Colonic mucosa (tissue), 4 donors: ENCODE measurements around the gene FAM228B. TPM values are rescaled to one million over a fixed set of nuclear protein-coding genes. Genes with fewer than 3 reads are reported as not detected.
A peak's percentile ranks its signal among the peaks of the same experiment; 100 is the strongest.

Experiments used
- DNase-seq: peaks from one replicate; pipeline ENCODE4 v3.0.0-alpha.2; 2020
- H3K27ac ChIP-seq: fragments of 200-600 bp; one replicate; pipeline ENCODE4 v1.8.0; 2021
- H3K27me3 ChIP-seq: fragments of 200-600 bp; one replicate; pipeline ENCODE4 v1.8.0; 2021
- H3K36me3 ChIP-seq: fragments of 200-600 bp; one replicate; pipeline ENCODE4 v1.8.0; 2021
- H3K4me1 ChIP-seq: fragments of 200-600 bp; one replicate; pipeline ENCODE4 v1.8.0; 2021; ENCODE audit warnings: mild to moderate bottlenecking
- H3K4me3 ChIP-seq: fragments of 200-600 bp; one replicate; pipeline ENCODE4 v1.8.0; 2021
- H3K9ac ChIP-seq, 2 donors: one replicate each; pipeline ENCODE4 v1.7.0; 2013; ENCODE audit warnings: control low read depth in 2 of 2, low read depth in 2 of 2, low read length in 2 of 2
- H3K9me3 ChIP-seq: fragments of 200-600 bp; one replicate; pipeline ENCODE4 v1.8.0; 2021
- intact Hi-C: fragments of 100-400 bp; cut with DNase I; formaldehyde crosslinking; loops from one replicate; pipeline ENCODE4 v1.14.1; 2022
- total RNA-seq, 2 donors: library from RNA; stranded (reverse); fragmentation: NEBNext Ultra II Directional in 1 of 2; extraction: Animal tissue kit (Norgen Biotek cat#: 25700) in 1 of 2; gene quantifications; one replicate each; pipeline ENCODE4 v1.2.1, GENCODE V29; 2021
- TF ChIP-seq, protein P1 (sequence below): fragments of 200-600 bp; IDR thresholded peaks from one replicate; pipeline ENCODE4 v1.8.0; 2022; ENCODE audit warnings: antibody characterized with exemption, mild to moderate bottlenecking
- donor health status: healthy.
- donor health status: DM: no; HTN: no; CAD: no.
- donor health status: DM: no; HTN: no; CAD: no.

FAM228B gene
- total RNA-seq, 2 donors from 2014 or later: 4.4 to 6.2 TPM

DNA sequence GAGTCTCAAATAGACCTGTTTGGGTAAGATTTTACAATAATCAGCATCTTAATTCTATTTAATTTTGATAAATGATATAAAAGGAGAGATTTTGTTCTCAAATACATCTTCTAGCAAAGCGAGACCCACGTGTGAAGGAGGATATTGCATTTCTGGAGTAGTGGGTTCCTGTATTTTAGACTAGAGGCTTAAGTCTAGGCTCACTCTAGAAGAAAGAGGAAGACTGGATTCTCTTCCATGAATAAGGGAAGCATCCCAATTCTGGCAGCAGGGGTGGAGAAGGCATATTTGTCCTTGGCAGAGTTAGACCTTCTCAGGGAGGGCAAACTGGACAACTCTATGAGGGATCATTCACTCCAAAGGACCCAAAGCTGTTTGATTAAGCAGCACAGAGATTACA is 40.3 kb downstream of the FAM228B start:
- Histone ChIP-seq H3K9me3 (no peaks in the 10 kb centered on the region), H3K4me1 (no peaks in the 10 kb centered on the region), H3K27me3 (no peaks in the 10 kb centered on the region), H3K36me3 (no peaks in the 10 kb centered on the region), H3K9ac (no peak overlapping the region), H3K4me3 (no peak overlapping the region), H3K27ac (no peak overlapping the region)
- TF ChIP-seq, protein P1, sequence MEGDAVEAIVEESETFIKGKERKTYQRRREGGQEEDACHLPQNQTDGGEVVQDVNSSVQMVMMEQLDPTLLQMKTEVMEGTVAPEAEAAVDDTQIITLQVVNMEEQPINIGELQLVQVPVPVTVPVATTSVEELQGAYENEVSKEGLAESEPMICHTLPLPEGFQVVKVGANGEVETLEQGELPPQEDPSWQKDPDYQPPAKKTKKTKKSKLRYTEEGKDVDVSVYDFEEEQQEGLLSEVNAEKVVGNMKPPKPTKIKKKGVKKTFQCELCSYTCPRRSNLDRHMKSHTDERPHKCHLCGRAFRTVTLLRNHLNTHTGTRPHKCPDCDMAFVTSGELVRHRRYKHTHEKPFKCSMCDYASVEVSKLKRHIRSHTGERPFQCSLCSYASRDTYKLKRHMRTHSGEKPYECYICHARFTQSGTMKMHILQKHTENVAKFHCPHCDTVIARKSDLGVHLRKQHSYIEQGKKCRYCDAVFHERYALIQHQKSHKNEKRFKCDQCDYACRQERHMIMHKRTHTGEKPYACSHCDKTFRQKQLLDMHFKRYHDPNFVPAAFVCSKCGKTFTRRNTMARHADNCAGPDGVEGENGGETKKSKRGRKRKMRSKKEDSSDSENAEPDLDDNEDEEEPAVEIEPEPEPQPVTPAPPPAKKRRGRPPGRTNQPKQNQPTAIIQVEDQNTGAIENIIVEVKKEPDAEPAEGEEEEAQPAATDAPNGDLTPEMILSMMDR: no peak
- DNase-seq: no peak
- intact Hi-C loops: loop anchor here (5.0 to 10.0 kb wide), 2 partner anchors 141 to 339 kb away; no protein-coding TSS in a partner anchor

DNA sequence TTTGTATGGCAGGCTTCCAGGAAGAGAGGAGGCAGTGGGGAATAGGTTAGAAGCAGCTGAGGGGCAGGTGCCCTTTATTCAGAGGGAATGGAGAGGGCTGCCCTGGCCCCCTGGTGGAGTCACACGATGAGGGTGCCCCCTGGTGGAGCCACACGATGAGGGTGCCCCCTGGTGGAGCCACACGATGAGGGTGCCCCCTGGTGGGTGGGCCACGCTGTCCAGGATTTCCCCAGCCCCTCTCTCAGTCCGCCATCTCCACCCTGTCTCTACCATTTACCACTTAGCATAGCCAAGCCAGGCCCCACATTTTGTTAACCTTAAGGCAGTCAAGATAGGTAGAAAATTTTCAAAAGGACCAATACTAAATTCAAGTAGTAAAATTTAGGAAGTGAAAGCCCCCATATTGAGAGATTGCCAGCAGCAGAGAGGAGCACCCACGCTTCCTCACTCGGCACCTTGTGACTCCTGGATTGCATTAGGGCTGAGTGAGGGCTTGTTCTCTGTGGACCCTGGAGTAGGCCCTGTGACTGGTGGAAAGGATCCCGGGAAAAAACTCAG is 41.2 kb downstream of the FAM228B start:
- H3K9me3 ChIP-seq: no peaks in the 10 kb centered on the region
- H3K4me3 ChIP-seq: no peak overlapping the region
- intact Hi-C loops: loop anchor here (5.0 to 10.0 kb wide), 2 partner anchors 142 to 340 kb away; no protein-coding TSS in a partner anchor
- no peaks in the 10 kb centered on the region for H3K36me3 ChIP-seq
- no peak overlapping the region for H3K9ac ChIP-seq
- no peaks in the 10 kb centered on the region for H3K4me1 ChIP-seq
- DNase-seq: peak; percentile 24
- TF ChIP-seq, protein P1: peak; percentile 58
- H3K27ac ChIP-seq: no peak overlapping the region
- H3K27me3 ChIP-seq: no peaks in the 10 kb centered on the region

DNA sequence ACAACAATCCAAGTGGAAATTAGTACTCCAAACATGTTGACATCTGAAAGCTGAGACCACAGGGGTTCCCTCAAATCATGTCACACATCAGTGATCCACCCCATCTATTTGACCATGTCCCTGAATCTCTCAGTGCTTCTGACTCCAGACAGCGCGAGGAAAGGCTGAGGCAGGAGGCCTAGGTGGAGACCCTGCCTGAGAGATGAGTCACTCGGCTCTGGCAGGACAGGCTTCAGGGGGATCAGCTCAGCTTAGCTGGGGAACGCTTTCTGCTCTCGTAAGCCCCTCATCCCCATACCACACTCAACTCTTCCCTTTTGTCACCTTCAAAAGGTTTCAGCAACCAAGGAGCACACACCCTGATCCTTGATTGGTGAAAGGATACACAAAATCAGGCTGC is 45.8 kb downstream of the FAM228B start:
- Histone ChIP-seq H3K9me3 (no peaks in the 10 kb centered on the region), H3K4me1 (no peaks in the 10 kb centered on the region), H3K27me3 (no peaks in the 10 kb centered on the region), H3K4me3 (no peak overlapping the region), H3K36me3 (no peaks in the 10 kb centered on the region), H3K27ac (no peak overlapping the region), H3K9ac (no peak overlapping the region)
- intact Hi-C loops: loop anchor here (10.0 kb wide), 1 partner anchor 344 kb away; no protein-coding TSS in a partner anchor
- TF ChIP-seq, protein P1: no peak
- no peak for DNase-seq

DNA sequence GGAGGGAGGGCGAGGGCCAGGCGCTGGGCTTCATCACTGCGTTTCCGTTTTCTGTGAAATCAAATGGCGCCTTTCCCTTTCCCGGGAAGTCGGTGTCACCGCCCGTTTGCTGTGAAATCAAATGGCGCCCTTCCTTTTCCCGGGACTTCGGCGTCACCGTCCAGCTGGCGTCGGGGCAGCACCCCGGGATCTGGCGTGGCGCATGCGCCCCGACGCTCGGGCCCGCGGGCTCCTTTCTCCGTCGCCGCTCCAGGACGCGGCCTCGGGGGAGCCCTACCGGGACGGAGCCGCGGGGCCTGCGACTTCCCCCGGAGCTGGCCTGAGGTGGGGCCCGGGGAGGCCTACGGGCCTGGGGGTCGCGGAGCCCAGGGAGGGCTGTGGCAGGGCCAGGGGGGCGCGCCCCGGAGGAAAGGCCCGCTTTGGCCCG is 51.6 kb downstream of the FAM228B start, which contains the start of gene FAM228A:
FAM228A (plus strand) TSS at position 203 of the 427 bp plus-strand sequence. CDS start 428 bp downstream, outside the sequence.
- DNase-seq: no peak
- H3K27me3 ChIP-seq: no peaks in the 10 kb centered on the region
- no peak within 1 kb of the TSS for H3K27ac ChIP-seq
- no peaks in the 10 kb centered on the region for H3K9me3 ChIP-seq
- no peaks in the 10 kb centered on the region for H3K36me3 ChIP-seq
- TF ChIP-seq, protein P1: no peak
- intact Hi-C loops: no loop called here
- no peak within 1 kb of the TSS for H3K9ac ChIP-seq
- H3K4me3 ChIP-seq: no peak within 1 kb of the TSS
- H3K4me1 ChIP-seq: no peaks in the 10 kb centered on the region

DNA sequence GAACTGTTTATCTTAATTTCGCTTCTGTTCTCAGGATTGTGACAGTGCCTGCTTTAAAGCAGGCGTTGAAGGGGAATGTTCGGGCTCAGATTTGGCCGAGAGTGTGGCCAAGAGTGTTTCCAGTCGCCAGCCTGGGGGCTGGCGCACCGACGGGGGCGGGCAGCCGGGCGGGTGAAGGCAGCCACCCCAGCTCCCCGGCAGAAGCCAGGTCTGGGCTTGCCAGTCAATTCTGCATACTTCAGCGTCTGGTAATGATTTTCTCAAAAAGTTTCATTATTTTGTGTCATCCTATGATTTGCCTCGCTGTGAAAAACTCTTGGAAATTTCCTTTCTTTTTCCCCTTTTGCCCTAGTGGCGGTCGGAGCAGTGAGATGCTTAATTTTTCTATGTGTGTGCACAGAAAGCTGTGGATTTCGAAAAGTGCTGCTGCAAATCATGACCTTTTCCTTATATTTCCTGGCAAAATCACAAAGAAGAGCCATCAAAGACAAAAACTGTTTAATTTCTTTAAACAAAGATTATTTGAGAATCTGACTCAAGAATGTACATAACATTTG is 52.4 kb downstream of the FAM228B start:
- Histone ChIP-seq H3K9ac (no peak overlapping the region), H3K36me3 (no peaks in the 10 kb centered on the region), H3K4me3 (no peak overlapping the region), H3K4me1 (no peaks in the 10 kb centered on the region), H3K27ac (no peak overlapping the region), H3K27me3 (no peaks in the 10 kb centered on the region), H3K9me3 (no peaks in the 10 kb centered on the region)
- TF ChIP-seq, protein P1: no peak
- DNase-seq: no peak
- intact Hi-C loops: no loop called here
